Activated CD4-positive, alpha-beta T cell treated with anti-CD3 and anti-CD28 coated beads for 4 hours (primary cell): ENCODE results near the gene MED12L.
"Not testable (repeated sequence)": the region's sequence is repeated elsewhere in the genome, so short reads cannot be mapped to it uniquely, and the experiment has no call there.

ENCODE experiments used
- DNase-seq, 2 donors: peaks; one replicate each; pipeline ENCODE4 v3.0.0-alpha.2; 2020

MED12L gene, protein sequence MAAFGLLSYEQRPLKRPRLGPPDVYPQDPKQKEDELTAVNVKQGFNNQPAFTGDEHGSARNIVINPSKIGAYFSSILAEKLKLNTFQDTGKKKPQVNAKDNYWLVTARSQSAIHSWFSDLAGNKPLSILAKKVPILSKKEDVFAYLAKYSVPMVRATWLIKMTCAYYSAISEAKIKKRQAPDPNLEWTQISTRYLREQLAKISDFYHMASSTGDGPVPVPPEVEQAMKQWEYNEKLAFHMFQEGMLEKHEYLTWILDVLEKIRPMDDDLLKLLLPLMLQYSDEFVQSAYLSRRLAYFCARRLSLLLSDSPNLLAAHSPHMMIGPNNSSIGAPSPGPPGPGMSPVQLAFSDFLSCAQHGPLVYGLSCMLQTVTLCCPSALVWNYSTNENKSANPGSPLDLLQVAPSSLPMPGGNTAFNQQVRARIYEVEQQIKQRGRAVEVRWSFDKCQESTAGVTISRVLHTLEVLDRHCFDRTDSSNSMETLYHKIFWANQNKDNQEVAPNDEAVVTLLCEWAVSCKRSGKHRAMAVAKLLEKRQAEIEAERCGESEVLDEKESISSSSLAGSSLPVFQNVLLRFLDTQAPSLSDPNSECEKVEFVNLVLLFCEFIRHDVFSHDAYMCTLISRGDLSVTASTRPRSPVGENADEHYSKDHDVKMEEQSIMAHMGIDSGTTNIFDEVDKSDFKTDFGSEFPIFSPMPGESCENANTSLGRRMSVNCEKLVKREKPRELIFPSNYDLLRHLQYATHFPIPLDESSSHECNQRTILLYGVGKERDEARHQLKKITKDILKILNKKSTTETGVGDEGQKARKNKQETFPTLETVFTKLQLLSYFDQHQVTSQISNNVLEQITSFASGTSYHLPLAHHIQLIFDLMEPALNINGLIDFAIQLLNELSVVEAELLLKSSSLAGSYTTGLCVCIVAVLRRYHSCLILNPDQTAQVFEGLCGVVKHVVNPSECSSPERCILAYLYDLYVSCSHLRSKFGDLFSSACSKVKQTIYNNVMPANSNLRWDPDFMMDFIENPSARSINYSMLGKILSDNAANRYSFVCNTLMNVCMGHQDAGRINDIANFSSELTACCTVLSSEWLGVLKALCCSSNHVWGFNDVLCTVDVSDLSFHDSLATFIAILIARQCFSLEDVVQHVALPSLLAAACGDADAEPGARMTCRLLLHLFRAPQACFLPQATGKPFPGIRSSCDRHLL (N-terminal part only)

DNA sequence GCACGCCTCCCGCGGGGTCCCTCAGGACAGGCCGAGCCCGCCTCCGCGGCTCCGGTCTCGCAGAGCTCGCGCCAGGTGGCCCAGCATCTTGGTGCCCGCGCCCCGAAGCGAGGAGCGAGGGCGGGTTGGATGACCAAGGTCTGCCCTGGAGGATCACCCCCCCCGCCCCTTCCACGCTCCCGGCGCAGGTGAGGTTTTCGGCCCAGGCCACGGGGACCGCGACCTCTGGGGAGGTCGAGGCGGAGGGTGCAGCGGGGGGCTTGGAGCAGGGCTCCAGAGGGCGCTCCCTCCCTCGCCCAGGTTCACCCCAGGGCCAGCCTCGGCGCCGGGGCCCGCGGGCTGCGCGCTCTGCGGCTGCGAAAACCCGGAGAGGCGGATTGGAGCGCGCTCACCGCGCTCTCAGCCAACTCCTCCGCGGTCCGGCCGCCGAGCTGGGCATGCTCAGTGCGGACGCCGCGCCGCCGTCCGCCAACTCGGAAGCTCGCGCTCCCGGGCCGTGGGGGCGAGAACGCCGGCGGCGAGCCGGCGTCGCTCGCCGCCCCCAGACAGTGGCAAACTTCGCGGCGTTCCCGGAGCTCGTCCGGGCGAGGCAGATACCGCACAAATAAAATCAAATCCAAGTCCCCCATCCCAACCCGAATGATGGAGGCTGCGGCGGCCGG, at the start of gene MED12L:
Gene MED12L (plus strand): TSS at position 438 of the 662 bp plus-strand sequence. CDS start 1,263 bp downstream, outside the sequence.
- DNase-seq, result peak; percentile 12 to 18

DNA sequence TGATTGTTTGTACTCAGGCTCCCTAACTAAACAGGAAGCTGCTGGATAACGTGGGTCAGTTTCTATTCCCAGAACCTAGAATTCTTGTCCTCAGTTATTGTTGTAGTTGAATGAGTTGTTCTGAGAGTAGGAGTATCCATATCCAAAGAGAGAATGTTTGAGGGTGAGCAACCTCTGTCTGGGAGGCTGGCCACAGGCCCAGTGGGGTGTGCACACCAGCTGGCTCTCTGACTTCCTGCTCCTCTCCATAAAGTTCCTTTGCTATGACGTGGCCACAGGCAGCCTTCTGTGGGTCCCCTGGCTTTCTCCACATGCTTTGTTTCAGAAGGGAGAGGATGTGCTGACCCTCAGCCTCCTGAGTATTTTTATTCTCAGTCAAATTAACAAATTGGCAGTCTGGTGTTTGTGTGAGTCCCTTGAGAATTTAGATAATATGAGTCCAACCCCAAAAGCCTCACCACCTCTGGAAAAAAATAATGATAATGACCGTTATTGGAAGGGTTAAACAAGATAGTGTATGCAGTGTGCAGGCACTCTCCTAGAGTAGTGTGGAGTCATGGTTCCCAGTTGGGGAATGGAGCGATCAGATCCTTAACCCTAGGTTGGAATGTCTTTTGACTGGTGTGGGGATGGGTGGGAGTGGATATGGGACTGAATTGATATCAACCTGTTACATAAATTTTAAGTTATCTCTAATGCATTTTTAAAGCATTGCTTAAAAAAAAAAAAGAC, 47.6 kb upstream of the MED12L start:
- no peak for DNase-seq

DNA sequence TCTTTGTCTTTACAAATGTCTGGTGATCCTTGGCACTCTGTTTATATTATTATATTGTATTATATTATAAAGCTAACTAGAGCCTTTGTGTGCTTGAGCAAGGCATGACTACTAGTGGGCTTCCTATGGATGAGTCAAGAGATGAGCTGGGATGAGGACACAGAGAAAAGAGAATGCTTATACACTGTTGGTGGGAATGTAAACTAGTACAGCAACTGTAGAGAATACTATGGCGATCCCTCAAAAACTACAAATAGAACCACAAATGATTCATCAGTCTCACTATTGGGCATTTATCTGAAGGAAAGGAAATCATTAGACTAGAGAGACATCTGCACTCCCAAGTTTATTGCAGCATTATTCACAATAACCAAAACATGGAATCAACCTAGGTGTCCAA, 40.8 kb upstream of the MED12L start:
- DNase-seq, result no peak

DNA sequence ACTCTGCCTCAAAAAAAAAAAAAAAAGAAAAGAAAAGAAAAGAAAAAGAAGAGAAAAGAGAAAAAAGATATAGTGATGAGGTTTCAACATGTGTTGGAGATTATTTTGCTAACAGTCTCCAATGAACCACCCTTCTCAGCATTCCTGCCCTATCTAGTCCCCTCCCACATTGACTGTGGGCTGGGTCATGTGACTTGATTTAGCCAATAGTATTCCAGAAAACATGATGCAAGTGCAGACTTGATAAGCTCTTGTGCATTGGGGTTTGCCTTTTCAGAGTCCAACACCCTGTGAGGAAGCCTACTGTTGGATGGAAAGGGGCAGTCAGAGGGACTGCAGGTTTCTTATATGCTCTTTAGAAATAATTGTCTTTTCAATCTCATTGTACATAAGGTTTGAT, 37.8 kb upstream of the MED12L start:
- no peak for DNase-seq

DNA sequence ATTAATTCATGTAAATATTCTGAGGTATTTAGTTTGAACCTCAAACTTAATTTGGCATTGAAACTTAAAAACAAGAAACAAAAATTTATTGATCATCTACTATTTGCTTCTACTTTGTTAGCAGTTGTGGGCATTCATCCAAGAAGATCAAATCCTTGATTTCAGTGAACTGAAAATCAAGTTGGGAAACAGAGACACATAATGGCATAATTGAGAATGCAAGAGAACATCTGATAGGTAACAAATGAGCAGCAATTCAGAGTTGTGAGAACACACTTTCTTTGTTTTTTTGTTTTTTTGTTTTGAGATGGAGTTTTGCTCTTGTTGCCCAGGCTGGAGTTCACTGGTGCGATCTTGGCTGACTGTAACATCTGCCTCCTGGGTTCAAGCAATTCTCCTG, 33.9 kb upstream of the MED12L start:
- no peak for DNase-seq

DNA sequence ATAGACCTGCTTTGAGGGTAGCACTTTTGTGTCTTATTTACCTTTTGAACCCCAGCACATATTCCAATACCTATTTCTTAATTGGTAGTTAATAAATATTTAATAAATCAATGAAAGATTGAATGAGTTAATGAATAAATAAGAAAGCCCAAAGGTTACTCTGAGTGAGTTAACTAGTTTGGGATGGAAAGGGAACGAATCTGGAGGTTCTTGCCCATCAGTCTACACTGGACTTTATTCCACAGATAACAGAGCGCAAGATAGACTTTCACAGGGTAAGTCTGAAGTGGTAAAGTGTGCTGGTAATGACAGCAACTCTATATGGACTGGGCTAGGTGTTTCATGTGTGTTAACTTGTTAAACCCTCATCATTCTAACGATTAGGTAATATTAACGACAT, 33.1 kb upstream of the MED12L start:
- DNase-seq, result no peak

DNA sequence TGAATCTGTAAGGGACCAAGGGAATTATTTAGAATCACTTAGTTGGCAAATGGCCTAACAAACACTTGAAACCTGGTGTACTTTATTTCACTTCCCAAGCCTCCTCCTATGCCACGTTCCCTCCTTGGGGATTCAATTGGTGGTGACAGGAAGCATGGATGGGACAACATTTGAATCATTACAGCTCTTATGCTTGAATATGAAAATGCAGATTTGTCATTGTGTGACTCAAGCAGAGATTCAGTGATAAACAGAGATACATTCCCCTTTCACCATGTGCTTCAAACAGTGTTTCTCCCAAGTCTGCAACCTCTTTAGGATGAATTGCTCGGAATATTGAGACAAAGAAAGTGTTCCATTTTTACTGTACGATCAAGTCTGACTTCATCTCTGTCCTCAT, 32.7 kb upstream of the MED12L start:
- DNase-seq, result no peak

DNA sequence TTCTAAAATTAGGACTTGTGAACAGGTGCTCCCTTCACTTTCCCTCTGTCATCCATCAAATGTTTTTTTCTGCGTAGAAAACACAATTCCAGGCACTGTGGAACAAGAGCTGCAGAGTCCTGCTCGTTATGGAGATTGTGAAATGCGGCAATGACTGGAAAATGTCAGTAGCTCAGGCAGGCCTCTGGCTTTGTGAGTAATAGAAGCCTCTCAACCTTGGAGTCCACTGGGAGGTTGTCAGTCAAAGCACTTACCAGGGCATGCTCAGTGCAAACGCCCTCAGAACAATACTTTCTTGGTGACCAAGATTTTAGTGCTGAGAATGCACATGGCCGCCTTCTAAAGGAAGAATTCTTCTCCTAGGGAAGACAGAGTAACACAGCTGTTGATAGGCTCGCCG, 26.7 kb upstream of the MED12L start:
- DNase-seq, result no peak

DNA sequence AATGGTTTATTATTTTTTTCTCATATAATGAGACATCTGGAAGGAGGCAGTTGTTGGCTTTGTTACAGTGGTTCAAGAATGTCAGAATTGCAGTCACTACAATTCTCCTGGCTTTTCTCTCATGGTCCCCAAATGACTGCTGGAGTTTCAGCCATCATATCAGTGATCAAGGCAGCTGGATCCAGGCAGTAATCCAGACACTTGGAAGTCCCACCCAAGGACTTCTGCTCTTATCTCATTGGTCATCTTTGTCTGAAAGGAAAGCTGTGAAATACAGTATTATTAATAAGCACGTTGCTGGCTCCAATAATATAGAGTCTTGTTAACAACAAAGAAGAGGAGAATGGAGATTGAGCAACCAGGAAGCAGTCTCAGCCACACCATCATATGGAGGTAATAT, 22.9 kb upstream of the MED12L start:
- no peak for DNase-seq

DNA sequence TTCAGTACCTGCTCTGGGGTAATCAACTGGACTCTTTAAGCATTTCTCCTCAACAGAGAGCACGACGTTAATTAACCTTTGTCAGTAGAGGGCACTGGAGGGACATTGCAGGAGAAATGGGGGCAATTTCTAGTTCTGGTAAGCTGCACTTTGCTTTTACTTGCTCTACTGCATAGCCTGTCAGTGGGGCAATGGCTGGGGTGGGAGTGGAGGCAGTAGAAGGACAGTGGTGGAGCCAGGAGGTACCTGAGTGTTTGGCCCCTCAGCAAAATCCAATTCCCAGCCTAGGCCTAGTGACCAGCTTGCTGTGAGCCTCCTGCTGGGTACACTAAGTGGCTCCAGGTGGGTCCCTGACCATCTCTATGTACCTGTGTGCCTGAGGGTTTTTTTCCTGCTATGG, 18.3 kb upstream of the MED12L start:
- DNase-seq, result no peak

DNA sequence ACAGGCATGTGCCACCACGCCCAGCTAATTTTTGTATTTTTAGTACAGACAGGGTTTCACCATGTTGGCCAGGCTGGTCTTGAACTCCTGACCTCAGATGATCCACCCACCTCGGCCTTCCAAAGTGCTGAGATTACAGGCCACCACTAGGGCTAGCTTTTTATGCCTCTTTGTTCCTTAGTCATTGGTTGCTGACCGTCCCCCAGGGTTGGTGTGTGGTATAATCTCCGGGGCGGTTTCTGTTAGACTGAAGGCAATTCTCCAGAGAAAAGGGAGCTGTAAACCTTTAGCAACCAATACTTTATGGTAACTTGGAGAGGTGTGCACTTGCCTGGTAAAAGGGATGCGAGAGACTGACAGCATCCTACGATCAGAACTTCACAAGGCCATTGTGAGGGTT, 12.6 kb upstream of the MED12L start:
- DNase-seq, result not testable (repeated sequence)

DNA sequence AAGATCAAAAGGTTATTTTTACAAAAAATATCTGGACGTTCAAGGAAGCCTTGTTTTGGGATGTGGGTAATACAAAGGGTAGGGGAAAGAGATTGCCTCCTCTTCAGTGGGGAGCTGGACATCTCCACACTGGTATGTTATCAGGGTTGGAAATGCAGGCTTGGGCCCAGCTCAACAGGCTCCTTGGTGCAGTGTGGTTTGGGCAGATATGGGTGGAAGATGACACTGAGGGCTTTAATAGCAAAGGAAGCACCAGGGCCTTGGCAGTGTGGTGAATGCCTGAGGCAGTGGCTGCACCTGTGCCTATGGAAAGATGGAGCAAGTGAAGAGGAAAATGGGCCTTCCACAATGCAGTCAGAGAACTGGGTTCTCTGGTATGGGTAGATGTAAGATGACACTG, 11.2 kb upstream of the MED12L start:
- DNase-seq, result no peak

DNA sequence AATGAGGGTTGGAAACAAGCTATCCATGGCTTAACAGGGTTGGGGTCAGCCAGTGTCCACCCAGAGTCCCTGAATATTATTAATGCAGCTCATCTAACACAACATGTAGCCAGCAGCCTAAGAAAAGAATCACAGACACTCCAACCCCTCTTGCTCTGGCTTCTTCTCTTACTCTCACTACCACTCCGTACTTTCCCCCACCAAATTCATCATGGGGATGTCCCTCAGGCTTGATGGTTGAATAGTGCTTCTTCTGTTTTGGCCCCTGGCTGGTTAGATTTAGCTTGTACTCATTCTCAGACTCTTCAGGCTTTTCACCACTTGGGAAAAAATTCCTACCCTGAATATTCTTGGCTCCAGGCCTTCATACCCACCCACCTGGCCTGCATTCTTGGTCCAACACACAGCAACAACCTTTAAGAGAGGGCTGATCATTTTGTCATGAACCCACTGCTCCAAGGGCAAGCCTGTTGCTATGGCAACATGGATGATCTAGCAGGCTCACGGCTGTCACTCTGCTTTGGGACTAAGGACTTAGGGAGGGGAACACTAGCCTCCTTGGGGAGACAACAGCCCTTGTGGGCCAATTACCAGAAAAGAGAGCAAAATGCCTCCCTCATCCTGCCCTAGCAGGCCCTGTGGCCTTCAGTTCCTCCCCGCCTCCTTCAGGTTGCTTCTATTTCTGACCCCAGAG, 9.4 kb upstream of the MED12L start:
- DNase-seq, result no peak

DNA sequence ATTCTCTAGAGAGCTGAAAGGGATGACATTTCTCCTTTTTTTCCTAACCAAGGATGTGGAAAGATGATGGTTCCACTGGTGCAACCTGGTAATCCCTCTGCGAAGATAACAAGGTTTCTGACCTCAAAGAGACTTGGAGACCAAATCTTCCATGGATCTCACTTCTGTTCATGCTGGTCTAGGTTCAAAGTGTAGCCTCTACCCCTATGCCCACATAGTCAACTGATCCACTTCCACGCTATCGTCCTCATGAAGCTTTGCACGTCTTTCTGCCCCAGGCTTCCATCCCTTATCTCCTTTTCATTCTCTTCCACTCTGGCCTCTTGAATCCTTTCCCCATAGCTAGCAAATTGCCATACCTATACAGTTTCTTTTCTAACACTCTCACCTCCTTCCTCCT, 8.8 kb upstream of the MED12L start:
- no peak for DNase-seq

DNA sequence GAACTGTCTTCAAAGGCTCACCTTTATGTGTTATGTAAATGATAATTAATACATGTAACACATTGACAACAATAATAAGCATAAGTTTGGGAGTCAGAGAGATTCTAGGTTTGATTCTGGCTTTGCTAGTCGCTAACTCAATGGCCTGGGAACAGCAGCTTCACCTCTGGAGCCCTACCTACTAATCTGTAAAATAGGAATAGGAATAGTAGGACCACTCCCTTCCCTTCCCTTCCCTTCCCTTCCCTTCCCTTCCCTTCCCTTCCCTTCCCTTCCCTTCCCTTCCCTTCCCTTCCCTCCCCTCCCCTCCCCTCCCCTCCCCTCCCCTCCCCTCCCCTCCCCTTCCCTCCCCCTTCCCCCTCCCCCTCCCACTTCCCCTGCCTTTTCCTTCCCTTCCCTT, 4.4 kb upstream of the MED12L start:
- not testable (repeated sequence) for DNase-seq

DNA sequence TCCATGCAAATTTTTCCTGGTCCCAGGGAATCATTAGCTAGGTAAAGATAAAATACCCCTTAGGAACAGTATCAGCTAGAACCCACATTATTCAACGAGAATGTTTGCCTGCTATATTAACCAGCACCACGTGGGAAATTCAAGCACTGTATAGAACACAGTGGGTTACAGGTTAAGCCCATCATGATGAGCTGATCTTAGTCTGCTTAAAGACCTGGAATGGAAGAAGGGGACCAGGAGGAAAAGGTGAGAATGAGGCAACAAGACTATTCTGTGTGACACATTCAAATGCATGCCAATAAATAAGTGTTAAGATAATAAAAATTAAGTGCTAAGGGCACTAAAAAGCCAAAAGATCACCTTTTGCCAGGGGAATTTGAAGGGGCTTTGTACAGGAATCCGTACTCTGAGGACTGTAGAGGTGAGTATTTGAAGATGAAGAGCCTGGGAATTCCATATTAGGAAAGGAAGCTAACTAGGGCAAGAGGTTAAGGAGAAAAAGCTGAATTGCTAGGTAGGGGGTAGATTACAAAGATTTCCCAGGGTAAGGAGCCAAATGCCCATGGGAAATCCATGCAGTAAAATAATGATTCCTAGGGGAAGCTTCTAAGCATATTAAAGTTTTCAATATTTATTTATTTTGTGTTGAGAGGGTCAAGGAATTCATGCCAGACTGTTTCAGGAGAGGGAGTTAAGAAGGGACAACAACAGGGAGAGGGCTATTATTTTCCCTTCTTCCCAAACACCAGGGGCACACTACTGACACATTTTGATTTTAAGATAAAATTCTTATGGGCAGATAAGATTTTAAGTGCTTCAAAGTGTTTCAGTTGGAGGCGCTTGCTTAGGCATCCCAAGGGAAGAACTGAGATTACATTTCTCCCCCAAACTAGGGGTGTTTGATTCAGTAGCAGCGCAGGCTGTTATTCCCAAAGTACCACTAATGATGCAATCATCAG, 2.3 kb upstream of the MED12L start:
- DNase-seq, result no peak

DNA sequence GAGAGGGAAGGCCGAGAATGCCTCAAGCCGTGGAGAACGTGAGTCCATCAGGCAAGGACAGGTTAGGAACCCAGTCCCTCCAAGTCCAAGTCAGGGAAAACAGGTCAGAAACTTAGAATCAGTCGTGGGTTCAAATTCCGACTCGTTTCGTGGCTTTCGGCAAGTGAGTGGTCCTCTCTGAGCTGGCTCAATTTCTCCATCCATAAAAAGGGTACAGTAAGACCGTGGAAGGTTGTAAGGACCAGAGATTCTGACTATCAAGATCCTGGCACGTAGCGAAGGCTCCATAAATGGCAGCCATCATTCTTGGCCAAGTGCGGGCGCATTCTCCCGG, 604 bp upstream of the MED12L start:
- no peak for DNase-seq

DNA sequence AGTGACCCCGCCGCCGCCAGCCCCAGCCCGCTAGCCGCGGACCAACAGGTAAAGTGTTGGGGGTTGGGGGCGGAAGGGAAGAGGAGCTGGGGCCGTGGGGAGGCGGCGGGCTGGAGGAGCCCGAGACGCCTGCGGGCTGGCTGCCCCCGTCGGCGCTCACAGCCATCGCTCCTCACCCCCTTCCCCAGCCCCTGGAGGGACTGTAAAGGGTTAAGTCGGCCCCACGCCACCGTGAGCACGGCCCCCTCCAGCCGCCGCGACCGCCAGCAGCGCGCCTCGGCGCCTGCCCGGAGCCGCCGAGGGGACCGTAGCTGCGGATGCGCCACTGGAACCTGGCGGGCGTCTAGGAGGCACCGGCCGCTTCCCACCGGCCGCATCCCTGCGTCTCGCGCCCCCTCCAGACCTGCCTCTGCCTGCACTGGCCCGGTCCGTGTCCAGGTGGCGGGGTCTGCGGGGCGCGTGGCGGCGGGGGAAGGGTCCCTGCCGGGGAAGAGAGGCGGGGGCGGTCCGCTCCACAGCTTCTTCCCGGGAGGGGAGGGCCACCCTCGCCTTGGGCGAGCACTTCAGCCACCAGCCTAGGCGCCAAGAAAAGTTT, 522 bp downstream of the MED12L start:
- DNase-seq, result no peak

DNA sequence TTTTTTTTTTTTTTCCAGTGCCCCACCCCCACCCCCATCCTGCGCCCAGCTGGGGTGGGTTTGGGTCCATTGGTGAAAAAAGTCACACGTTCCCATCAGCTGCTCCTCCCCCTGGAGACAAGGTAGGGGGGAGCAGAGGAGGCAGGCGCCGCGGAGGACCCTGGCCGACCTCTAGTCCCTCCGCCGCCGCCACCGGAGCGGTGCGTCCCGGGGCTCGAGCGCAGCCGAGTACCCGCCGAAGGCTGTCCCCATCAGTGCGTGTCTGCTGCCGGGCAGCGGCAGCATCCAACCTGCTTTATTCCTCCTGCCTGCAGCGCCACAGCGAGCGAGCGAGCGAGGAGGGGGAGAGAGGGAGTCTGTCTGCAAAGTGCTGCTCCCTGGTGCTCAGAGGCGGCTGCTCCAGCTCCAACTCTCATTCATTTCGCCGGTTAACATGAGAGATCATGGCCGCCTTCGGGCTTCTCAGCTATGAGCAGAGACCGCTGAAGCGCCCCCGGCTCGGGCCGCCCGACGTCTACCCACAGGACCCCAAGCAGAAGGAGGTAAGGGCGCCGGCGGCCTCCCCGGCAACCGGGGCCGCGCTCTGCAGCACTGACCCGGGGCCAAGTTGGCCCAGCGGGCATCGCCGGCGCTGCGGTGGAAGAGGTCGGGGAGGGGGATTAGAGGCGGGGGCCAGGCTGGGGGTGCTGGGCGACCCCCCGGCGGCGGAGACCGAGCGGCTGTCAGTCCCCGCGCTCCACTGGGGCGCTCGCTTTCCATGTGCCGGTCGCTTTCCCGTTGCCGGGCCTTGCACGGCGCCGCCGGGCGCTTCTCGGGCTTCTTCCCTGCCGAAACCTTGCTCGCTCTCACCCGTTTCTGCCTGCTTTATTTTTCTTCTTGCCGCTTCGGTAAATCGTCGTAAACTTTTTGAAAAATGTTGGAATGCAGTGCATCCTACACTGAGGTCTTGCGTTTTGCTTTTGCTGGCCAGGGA, 1.3 kb downstream of the MED12L start:
- DNase-seq, result peak; percentile 57 to 60
